HG03039 (cell line): ENCODE results near the gene NFIA.

ENCODE experiments used
- ATAC-seq: cut with Tn5 transposase; IDR thresholded peaks from one replicate; pipeline ENCODE4 v1.9.1; 2021; ENCODE audit warnings: mild to moderate bottlenecking, moderate library complexity; ENCODE audit not compliant: unreplicated experiment

Gene NFIA

GRCh38 chr1:61404597-61405376 lies 322.4 kb downstream of the NFIA start:
- no peak for ATAC-seq

GRCh38 chr1:61406467-61406866 lies 324.1 kb downstream of the NFIA start:
- ATAC-seq, result no peak

GRCh38 chr1:61412601-61413000 lies 330.2 kb downstream of the NFIA start:
- ATAC-seq, result no peak

- ATAC-seq, result no peak
Observed at GRCh38 chr1:61419196-61419595, 336.8 kb downstream of the NFIA start.

GRCh38 chr1:61419657-61420056 lies 337.3 kb downstream of the NFIA start:
- ATAC-seq, result no peak

- ATAC-seq, result no peak
Observed at GRCh38 chr1:61420243-61420642, 337.9 kb downstream of the NFIA start.

GRCh38 chr1:61420909-61421835 lies 338.8 kb downstream of the NFIA start:
- no peak for ATAC-seq

GRCh38 chr1:61423643-61424042 lies 341.3 kb downstream of the NFIA start:
- no peak for ATAC-seq

- no peak for ATAC-seq
Observed at GRCh38 chr1:61424382-61424781, 342.0 kb downstream of the NFIA start.

- ATAC-seq, result no peak
Observed at GRCh38 chr1:61425040-61425439, 342.7 kb downstream of the NFIA start.

GRCh38 chr1:61426254-61426653 lies 343.9 kb downstream of the NFIA start:
- ATAC-seq, result no peak

GRCh38 chr1:61426885-61427284 lies 344.5 kb downstream of the NFIA start:
- ATAC-seq, result no peak

GRCh38 chr1:61427510-61427909 lies 345.1 kb downstream of the NFIA start:
- ATAC-seq, result no peak

- ATAC-seq, result no peak
Observed at GRCh38 chr1:61428146-61428545, 345.8 kb downstream of the NFIA start.

GRCh38 chr1:61432616-61433388 lies 350.4 kb downstream of the NFIA start:
- no peak for ATAC-seq

GRCh38 chr1:61433646-61434045 lies 351.3 kb downstream of the NFIA start:
- no peak for ATAC-seq

- no peak for ATAC-seq
Observed at GRCh38 chr1:61434276-61434675, 351.9 kb downstream of the NFIA start.

GRCh38 chr1:61435226-61435625 lies 352.9 kb downstream of the NFIA start:
- no peak for ATAC-seq

- no peak for ATAC-seq
Observed at GRCh38 chr1:61436016-61436415, 353.7 kb downstream of the NFIA start.

- ATAC-seq, result no peak
Observed at GRCh38 chr1:61436491-61437120, 354.2 kb downstream of the NFIA start.

- no peak for ATAC-seq
Observed at GRCh38 chr1:61439234-61439633, 356.9 kb downstream of the NFIA start.
